ENCODE data around the gene MMP3. TPM values are rescaled to one million over a fixed set of nuclear protein-coding genes. Genes with fewer than 3 reads are reported as not detected.

Gene MMP3
- total RNA-seq, 2 experiments from 2014 or later, result not detected

DNA sequence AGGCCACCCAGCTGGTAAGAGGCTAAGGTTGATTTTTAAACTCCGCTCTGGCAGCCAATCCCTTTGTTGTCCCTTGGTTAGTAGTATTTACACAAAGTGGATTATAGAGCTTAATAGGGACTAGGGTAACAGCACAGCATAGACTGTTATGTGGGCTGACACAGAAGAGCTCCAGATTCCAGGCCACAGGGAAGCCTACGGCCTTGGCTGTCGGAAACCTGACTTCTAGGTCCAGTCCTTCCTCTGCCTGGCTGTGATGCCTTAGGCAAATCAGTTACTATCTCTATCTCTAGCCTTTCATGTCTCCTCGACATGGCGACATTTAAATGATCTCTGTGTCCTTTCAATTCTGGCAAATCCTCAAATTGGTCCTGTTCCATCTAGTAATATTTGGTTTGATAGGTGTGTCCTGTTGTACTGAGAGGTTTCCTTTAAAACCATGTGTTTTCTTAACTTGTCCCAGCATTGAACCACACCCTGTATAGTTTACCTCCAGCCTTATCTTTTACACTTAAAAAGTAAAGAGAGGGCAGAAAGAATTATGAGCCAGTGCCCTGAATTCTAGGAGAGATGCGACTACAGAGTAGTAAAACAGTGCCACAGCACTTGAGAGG is 49.6 kb downstream of the MMP3 start:
- CTCF ChIA-PET, result no interaction called here
- no peaks in the 10 kb centered on the region for H3K9me3 Mint-ChIP-seq (ENCODE audit: low read depth)
- no peaks in the 10 kb centered on the region for H3K27me3 Mint-ChIP-seq
- DNase-seq (no peak), ATAC-seq (no peak)
- H3K27ac Mint-ChIP-seq, result no peak overlapping the region
- no peaks in the 10 kb centered on the region for H3K4me1 Mint-ChIP-seq
- no peaks in the 10 kb centered on the region for H3K36me3 Mint-ChIP-seq
- no peak overlapping the region for H3K4me3 Mint-ChIP-seq

DNA sequence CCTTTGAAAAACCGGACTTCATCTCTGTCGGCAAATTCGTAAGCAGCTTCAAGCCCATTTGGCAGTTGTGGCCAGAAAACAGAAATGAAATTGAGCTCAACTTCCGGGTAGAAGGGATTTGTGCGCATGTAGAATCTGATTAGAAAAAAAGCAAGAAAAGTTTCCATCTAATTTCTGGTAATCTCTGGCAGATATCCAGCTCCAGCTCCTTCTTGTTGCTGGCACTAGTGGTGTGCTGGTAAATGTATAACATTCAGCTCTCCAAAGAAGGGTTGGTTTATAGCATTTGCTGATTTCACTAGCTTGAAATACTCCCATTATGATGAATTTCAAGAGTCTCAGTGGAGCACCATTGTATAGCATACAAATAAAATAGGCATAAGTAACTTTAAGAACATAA is 50.8 kb downstream of the MMP3 start:
- DNase-seq, result no peak
- no peaks in the 10 kb centered on the region for H3K27me3 Mint-ChIP-seq
- no peak overlapping the region for H3K4me3 Mint-ChIP-seq
- H3K9me3 Mint-ChIP-seq (ENCODE audit: low read depth), result no peaks in the 10 kb centered on the region
- no peak for ATAC-seq
- no peaks in the 10 kb centered on the region for H3K4me1 Mint-ChIP-seq
- H3K36me3 Mint-ChIP-seq, result no peaks in the 10 kb centered on the region
- no peak overlapping the region for H3K27ac Mint-ChIP-seq
- CTCF ChIA-PET, result interaction anchor here (1.1 kb wide), 1 partner anchor 31 kb away, joined by 6 read pairs; no protein-coding TSS in a partner anchor

DNA sequence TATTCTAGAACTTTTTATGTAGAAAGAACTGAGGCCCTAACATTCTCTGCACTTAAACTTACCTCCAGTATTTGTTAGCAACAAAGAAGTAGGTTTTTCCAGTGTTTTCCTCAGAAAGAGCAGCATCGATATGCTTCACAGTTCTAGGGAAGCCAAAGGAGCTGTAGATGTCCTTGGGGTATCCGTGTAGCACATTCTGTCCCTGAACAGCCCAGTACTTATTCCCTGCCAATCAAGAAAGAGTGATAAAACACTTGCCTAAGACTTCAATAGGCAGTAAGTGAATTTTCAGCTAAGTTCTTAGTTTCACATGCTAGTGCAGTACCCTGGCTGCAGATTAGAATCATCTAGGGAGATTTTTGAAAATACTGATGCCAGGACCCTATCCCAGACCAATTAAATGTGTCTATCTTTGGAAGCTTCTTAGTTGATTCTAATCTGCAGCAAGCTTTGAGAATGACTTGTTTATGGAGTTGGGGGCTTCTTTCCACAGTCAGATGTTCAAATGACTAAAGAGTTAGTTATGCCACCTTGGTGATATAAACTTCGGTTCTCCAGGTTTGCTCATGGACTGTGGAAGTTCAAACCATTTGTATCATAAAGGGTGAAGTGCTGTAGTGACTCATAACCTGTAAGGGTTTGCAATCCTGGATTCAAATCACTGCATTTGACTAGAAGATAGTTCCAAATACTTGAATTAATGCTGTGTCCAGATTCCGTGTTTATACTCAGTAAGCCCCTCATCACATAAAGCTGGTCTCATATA is 52.0 kb downstream of the MMP3 start:
- H3K4me1 Mint-ChIP-seq, result no peaks in the 10 kb centered on the region
- CTCF ChIA-PET, result no interaction called here
- no peak for DNase-seq
- no peaks in the 10 kb centered on the region for H3K27me3 Mint-ChIP-seq
- no peaks in the 10 kb centered on the region for H3K36me3 Mint-ChIP-seq
- no peak overlapping the region for H3K27ac Mint-ChIP-seq
- H3K9me3 Mint-ChIP-seq (ENCODE audit: low read depth), result no peaks in the 10 kb centered on the region
- no peak overlapping the region for H3K4me3 Mint-ChIP-seq
- no peak for ATAC-seq

DNA sequence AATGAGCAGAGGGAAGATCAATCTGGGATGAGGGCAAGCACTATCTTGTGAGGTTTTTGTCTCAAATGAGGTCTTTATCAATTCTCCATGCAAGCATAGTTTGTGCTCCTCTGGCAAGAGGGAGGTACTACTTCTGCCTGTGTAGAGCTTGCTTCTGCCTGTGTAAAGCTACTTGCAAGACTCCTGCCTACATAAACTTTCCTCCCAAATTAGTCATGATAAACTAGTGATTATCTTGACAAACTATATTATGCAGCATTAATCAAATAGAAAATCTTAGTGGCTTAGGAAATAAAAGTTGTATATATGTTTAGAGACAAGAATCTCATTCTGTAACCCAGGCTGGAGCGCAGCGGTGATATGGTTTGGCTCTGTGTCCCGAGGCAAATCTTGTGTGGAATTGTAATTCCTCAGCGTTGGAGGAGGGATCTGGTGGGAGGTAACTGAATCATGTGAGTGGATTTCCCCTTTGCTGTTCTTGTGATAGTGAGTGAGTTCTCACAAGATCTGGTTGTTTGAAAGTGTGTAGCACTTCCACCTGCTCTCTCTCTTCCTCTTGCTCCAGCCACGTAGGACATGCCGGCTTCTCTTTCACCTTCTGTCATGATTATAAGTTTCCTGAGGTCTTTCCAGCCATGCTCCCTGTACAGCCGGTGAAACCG is 54.9 kb downstream of the MMP3 start:
- DNase-seq (no peak), ATAC-seq (no peak)
- CTCF ChIA-PET, result no interaction called here
- H3K27me3 Mint-ChIP-seq, result no peaks in the 10 kb centered on the region
- H3K4me1 Mint-ChIP-seq, result no peaks in the 10 kb centered on the region
- H3K36me3 Mint-ChIP-seq, result no peaks in the 10 kb centered on the region
- no peak overlapping the region for H3K4me3 Mint-ChIP-seq
- H3K9me3 Mint-ChIP-seq (ENCODE audit: low read depth), result no peaks in the 10 kb centered on the region
- no peak overlapping the region for H3K27ac Mint-ChIP-seq

Other genes with a start within 250 kb of the MMP3 start
- gene MMP20, start 218.3 kb downstream of the MMP3 start, total RNA-seq, result not detected
- gene MMP27, start 137.8 kb downstream of the MMP3 start, total RNA-seq, result not detected
- not detected for gene MMP8, start 118.7 kb downstream of the MMP3 start, total RNA-seq
- gene MMP10, start 63.0 kb downstream of the MMP3 start, total RNA-seq, result under 1 TPM in 1 of 2 experiments, not detected in 1; 0.33 TPM
- gene MMP1, start 45.4 kb downstream of the MMP3 start, total RNA-seq, result not detected
- gene MMP12, start 31.4 kb upstream of the MMP3 start, total RNA-seq, result not detected
- not detected for gene MMP13, start 112.1 kb upstream of the MMP3 start, total RNA-seq
- gene DCUN1D5, start 248.6 kb upstream of the MMP3 start, total RNA-seq, result 10 to 100 TPM; 38.4 to 51.3 TPM